ENCODE results near the gene DLEC1.

DLEC1 gene

GRCh38 chr3:38117748-38118420 is 78.9 kb downstream of the DLEC1 start:
- no peaks in the 10 kb centered on the region for H3K9me3 ChIP-seq (ENCODE audit: control insufficient read depth, low read length)
- no peaks in the 10 kb centered on the region for H3K36me3 ChIP-seq (ENCODE audit: control insufficient read depth, insufficient read depth, low read length)
- H3K79me2 ChIP-seq: no peaks in the 10 kb centered on the region
- H3K27ac ChIP-seq: no peak overlapping the region
- no peaks in the 10 kb centered on the region for H3K27me3 ChIP-seq (ENCODE audit: control insufficient read depth, insufficient read depth, low read length)
- TF ChIP-seq CTCF (IDR thresholded peaks at IDR 0.05): peak; percentile 63
- H3K4me3 ChIP-seq (ENCODE audit: low read depth, low read length): no peak overlapping the region
- H3K9ac ChIP-seq: no peak overlapping the region
- no peaks in the 10 kb centered on the region for H3K4me1 ChIP-seq
- H2AFZ ChIP-seq: no peak overlapping the region
- H3K4me2 ChIP-seq (ENCODE audit: low read length): no peak overlapping the region

DNA sequence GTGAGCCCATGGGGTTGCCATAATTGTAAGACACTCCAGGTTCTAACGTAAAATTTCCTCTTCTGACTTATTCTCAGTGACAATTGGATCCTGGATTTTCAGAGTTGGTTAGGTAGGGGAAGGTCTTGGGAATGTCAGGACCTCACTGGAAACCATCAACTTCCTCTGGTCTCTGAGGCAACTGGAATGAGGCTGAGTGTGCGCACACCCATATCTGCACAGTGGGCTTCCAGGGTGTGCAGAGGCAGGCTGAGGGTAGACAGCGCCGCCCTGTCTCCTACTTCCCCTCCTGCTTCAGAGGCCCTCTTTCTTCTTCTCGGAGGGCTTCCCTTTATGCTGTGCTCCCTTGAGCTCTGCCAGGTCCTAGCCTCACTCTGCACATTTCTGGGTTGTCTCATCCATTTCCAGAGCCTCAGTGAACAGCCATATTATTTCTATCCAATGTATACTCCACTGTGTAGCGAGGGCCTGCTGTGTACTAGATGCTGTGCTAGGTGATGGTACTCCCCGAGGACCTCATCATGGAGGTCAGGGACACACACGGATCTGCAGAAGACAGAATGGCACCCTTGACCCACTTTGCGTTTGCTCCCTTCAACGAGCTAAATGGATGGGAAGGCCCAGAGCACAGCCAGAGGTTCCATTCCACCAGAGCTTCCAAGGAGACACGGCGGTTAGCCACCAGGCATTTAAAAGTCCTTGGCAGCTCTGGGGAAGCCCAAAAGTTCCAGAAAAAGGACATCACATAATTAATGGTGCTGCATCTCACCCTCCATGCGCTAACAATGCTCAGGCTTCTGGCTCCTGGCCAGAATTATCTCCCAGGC is 79.6 kb downstream of the DLEC1 start:
- Histone ChIP-seq H3K4me1 (no peaks in the 10 kb centered on the region), H3K9me3 (ENCODE audit: control insufficient read depth, low read length) (no peaks in the 10 kb centered on the region), H3K79me2 (no peaks in the 10 kb centered on the region), H3K27me3 (ENCODE audit: control insufficient read depth, insufficient read depth, low read length) (no peaks in the 10 kb centered on the region), H3K4me2 (ENCODE audit: low read length) (no peak overlapping the region), H3K36me3 (ENCODE audit: control insufficient read depth, insufficient read depth, low read length) (no peaks in the 10 kb centered on the region), H3K9ac (no peak overlapping the region), H2AFZ (no peak overlapping the region), H3K27ac (no peak overlapping the region), H3K4me3 (ENCODE audit: low read depth, low read length) (no peak overlapping the region)
- TF ChIP-seq CTCF (IDR thresholded peaks at IDR 0.05): no peak

DNA sequence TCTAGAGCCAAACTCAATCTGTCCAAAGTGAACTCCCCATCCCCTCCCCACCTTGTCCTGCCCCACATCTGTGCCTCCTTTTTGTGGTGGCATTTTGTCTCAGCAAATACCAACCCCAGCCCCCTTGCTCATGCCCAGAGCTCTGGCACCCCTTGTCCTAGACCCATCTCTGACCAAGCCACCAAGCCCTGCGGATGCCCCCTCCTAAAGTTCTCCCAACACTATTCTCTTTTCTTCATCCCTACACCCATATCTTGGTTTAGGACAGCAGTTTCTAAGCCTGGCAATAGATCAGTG is 80.2 kb downstream of the DLEC1 start:
- H3K27ac ChIP-seq: no peak overlapping the region
- no peaks in the 10 kb centered on the region for H3K4me1 ChIP-seq
- no peak overlapping the region for H3K4me3 ChIP-seq (ENCODE audit: low read depth, low read length)
- H3K4me2 ChIP-seq (ENCODE audit: low read length): no peak overlapping the region
- TF ChIP-seq CTCF (IDR thresholded peaks at IDR 0.05): no peak
- H3K27me3 ChIP-seq (ENCODE audit: control insufficient read depth, insufficient read depth, low read length): no peaks in the 10 kb centered on the region
- no peak overlapping the region for H3K9ac ChIP-seq
- H3K36me3 ChIP-seq (ENCODE audit: control insufficient read depth, insufficient read depth, low read length): no peaks in the 10 kb centered on the region
- no peaks in the 10 kb centered on the region for H3K9me3 ChIP-seq (ENCODE audit: control insufficient read depth, low read length)
- H2AFZ ChIP-seq: no peak overlapping the region
- no peaks in the 10 kb centered on the region for H3K79me2 ChIP-seq

DNA sequence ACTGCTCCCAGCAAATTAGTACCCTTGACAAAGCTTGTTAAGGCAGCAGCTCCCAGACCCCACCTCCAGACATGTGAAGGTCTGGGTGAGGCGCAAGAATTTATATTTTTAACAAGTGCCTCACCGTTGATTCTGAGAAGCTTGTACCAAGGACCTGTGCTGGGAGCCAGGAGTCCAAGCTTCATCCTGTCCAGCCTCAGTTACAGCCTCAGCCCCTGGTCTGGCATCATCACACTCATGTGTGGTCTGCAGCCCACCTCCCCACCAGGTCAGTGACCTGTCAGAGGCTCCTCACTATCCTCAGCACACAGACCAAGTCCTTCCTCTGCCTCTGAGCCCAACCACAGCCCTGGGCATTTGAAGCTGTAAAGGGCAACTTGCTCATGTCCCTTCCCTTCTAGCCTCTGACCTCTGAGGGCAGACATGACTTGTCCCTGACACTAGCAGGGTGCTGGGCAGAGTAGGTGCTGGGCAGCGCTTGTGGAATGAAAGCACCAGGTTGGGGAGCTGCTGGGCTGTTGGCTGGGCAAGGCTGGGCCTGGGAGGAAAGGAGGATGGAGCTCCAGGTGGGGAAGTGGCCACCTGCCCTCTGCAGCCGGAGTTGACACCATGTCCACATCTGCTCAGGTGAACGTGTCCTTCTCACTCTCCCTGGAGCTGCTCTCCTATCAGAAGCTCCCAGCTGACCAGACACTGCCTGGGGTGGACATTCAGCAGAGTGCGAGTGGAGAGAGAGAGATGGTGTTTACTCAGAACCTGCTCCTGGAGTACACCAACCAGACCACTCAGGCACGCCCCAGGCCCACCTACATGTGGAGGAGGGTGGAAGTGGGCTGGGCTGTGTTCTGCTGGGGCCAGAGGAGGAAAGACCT is 81.0 kb downstream of the DLEC1 start:
- TF ChIP-seq CTCF (IDR thresholded peaks at IDR 0.05): no peak
- H3K27ac ChIP-seq: no peak overlapping the region
- no peaks in the 10 kb centered on the region for H3K27me3 ChIP-seq (ENCODE audit: control insufficient read depth, insufficient read depth, low read length)
- no peaks in the 10 kb centered on the region for H3K79me2 ChIP-seq
- H3K4me1 ChIP-seq: no peaks in the 10 kb centered on the region
- H3K9me3 ChIP-seq (ENCODE audit: control insufficient read depth, low read length): no peaks in the 10 kb centered on the region
- no peak overlapping the region for H3K4me3 ChIP-seq (ENCODE audit: low read depth, low read length)
- H3K36me3 ChIP-seq (ENCODE audit: control insufficient read depth, insufficient read depth, low read length): no peaks in the 10 kb centered on the region
- H2AFZ ChIP-seq: no peak overlapping the region
- no peak overlapping the region for H3K9ac ChIP-seq
- no peak overlapping the region for H3K4me2 ChIP-seq (ENCODE audit: low read length)
